Heart right ventricle (tissue), 16 donors: ENCODE results near the gene PIGN. TPM values are rescaled to one million over a fixed set of nuclear protein-coding genes. Genes with fewer than 3 reads are reported as not detected.

Experiments
- ATAC-seq, 8 donors: fragments of 200-7000 bp; cut with Tn5 transposase; one replicate each; pipeline ENCODE4 v1.9.1; 2020; ENCODE audit warnings: mild to moderate bottlenecking in 8 of 8, moderate library complexity in 8 of 8, moderate number of reproducible peaks in 1 of 8
- DNase-seq, 2 donors: peaks; one replicate each; pipeline ENCODE4 v3.0.0-alpha.2; 2020
- H3K27ac ChIP-seq, 10 donors: fragments of 200-600 bp; sonication (generic) in 2 of 10; one replicate each; pipeline versions ENCODE4 v1.5.0 to v1.8.0; 2020 to 2022; ENCODE audit warnings: mild to moderate bottlenecking in 3 of 10
- H3K27me3 ChIP-seq, 7 donors: fragments of 200-600 bp; one replicate each; pipeline ENCODE4 v1.8.0; 2021 to 2022; ENCODE audit warnings: mild to moderate bottlenecking in 2 of 7
- H3K36me3 ChIP-seq, 9 donors: fragments of 200-600 bp; sonication (generic) in 1 of 9; one replicate each; pipeline versions ENCODE4 v1.5.0 to v1.8.0; 2020 to 2022; ENCODE audit warnings: mild to moderate bottlenecking in 2 of 9
- H3K4me1 ChIP-seq, 9 donors: fragments of 200-600 bp; sonication (generic) in 1 of 9; one replicate each; pipeline versions ENCODE4 v1.5.0 to v1.8.0; 2020 to 2022; ENCODE audit warnings: mild to moderate bottlenecking in 4 of 9
- H3K4me3 ChIP-seq, 10 donors: fragments of 200-600 bp; sonication (generic) in 2 of 10; one replicate each; pipeline versions ENCODE4 v1.5.0 to v1.8.0; 2020 to 2022; ENCODE audit warnings: mild to moderate bottlenecking in 7 of 10, moderate library complexity in 2 of 10
- H3K9me3 ChIP-seq, 11 donors: fragments of 200-600 bp in 10 of 11; sonication (generic) in 2 of 11; one replicate each; pipeline versions ENCODE4 v1.5.0 to v1.8.0; 2013 to 2022; ENCODE audit warnings: mild to moderate bottlenecking in 2 of 11, control low read depth in 1 of 11, moderate library complexity in 1 of 11
- WGBS, 2 donors: extraction: QIAGEN DNeasy Blood & Tissue Kit; methylation state at CpG; one replicate each; pipeline ENCODE4 v1.1.7; 2013; ENCODE audit warnings: inconsistent platforms in 1 of 2; 5-methylcytosine and 5-hydroxymethylcytosine counted together
- intact Hi-C, 10 donors: fragments of 100-400 bp; cut with DNase I; formaldehyde crosslinking; loops; one replicate each; pipeline versions ENCODE4 v1.11.1 to v1.14.2; 2022
- polyA plus RNA-seq, 2 donors: library from polyadenylated mRNA; stranded (reverse); fragments of 200-250 nt; gene quantifications; one replicate each; pipeline ENCODE4 v1.2.3, GENCODE V29; 2013
- total RNA-seq, 10 donors: library from RNA; stranded (reverse); fragmentation: NEBNext Ultra II Directional in 3 of 10; extraction: Animal tissue kit (Norgen Biotek cat#: 25700) in 3 of 10; gene quantifications; one replicate each; pipeline versions ENCODE4 v1.2.1 to v1.2.4, GENCODE V29; 2021 to 2023
- TF ChIP-seq, protein P1 (sequence below), 9 donors: fragments of 200-600 bp; sonication (generic) in 2 of 9; IDR thresholded peaks; one replicate each; pipeline versions ENCODE4 v1.5.0 to v1.8.0; 2021 to 2022; ENCODE audit warnings: antibody characterized with exemption in 9 of 9, mild to moderate bottlenecking in 5 of 9, moderate library complexity in 1 of 9
- donor health status: Arrhythmogenic right ventricular cardiomyopathy.
- donor health status: ischemic (EF 13 %, LVEDD 7.1; RV severe dilation, severe dysfunction).
- donor health status: healthy with polysubstance abuse.
- donor health status: DM: no; HTN: yes; CAD: no.
- donor health status: DM: no; HTN: no; CAD: no.
- donor health status: ischemic (EF 25% LVEDD 6.9; RV normal size, moderate dysfunction).
- donor health status: ischemic (EF 25% LVEDD 5.7; RV mildly dilated, moderate dysfunction).
- donor health status: healthy.
- donor health status: DM: yes; HTN: yes; CAD: no.
- donor health status: Ischemic cardiomyopathy.
- donor health status: ischemic (EF 35%, LVEDD 5.7; RV mildly dilated, moderate dysfunction).
- donor health status: nonischemic (EF 11% LVEDD 7.7; RV severe dilation, severe dysfunction).
- donor health status: DM: yes; HTN: yes; CAD: no.
- donor health status: PGD.
- donor health status: ischemic (EF 29% LVEDD 5.4; RV normal size, mild dysfunction).
- donor health status: nonischemic (EF 23%, LVEDD 6.1; RV moderate dilation, normal function).

Gene PIGN
- total and polyA plus RNA-seq, 12 donors = 4.4 to 31.6 (median 19.7) TPM

GRCh38 chr18:62209046-62209445 is 22.2 kb upstream of the PIGN start:
- H3K27ac ChIP-seq = no peak overlapping the region
- intact Hi-C loops = no loop called here

DNA sequence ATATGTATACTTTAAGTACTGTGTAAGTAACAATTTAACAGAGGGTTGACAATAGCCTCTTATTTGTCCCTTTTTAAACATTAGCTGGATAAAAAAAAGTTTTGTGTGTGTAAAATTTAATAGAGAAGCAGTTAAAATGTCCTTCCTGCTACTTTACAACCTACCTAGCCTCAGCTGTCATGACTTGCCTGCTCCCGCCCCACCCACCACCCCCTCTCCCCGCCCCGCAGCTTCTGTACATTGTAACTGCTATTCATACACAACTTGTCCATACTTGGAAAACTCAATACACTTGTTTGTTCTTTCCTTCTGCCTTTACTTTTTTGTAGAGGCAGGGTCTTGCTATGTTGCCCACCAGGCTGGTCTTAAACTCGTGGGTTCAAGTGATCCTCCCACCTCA is 19.7 kb upstream of the PIGN start:
- Histone ChIP-seq H3K9me3 (no peaks in the 10 kb centered on the region), H3K4me3 (no peak overlapping the region), H3K27me3 (no peaks in the 10 kb centered on the region), H3K27ac (no peak overlapping the region), H3K36me3 (peaks cover 0 to 6% (median 0%) of the 10 kb centered on the region in 9 donors), H3K4me1 (peaks cover 0 to 14% (median 0%) of the 10 kb centered on the region in 9 donors)
- no peak for ATAC-seq
- no peak for DNase-seq
- intact Hi-C loops = no loop called here
- 96 to 99% methylated on average over 4 of the region's 4 CpGs for WGBS, 2 donors
- TF ChIP-seq, protein P1, sequence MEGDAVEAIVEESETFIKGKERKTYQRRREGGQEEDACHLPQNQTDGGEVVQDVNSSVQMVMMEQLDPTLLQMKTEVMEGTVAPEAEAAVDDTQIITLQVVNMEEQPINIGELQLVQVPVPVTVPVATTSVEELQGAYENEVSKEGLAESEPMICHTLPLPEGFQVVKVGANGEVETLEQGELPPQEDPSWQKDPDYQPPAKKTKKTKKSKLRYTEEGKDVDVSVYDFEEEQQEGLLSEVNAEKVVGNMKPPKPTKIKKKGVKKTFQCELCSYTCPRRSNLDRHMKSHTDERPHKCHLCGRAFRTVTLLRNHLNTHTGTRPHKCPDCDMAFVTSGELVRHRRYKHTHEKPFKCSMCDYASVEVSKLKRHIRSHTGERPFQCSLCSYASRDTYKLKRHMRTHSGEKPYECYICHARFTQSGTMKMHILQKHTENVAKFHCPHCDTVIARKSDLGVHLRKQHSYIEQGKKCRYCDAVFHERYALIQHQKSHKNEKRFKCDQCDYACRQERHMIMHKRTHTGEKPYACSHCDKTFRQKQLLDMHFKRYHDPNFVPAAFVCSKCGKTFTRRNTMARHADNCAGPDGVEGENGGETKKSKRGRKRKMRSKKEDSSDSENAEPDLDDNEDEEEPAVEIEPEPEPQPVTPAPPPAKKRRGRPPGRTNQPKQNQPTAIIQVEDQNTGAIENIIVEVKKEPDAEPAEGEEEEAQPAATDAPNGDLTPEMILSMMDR (IDR thresholded peaks at IDR 0.05) = no peak

More at GRCh38 chr18:62209046-62209445, 22.2 kb upstream of the PIGN start:
- Histone ChIP-seq H3K36me3 (peaks cover 0 to 29% (median 0%) of the 10 kb centered on the region in 9 donors), H3K27me3 (no peaks in the 10 kb centered on the region), H3K4me3 (no peak overlapping the region), H3K4me1 (peaks cover 0 to 14% (median 0%) of the 10 kb centered on the region in 9 donors), H3K9me3 (no peaks in the 10 kb centered on the region)
- no peak for DNase-seq
- TF ChIP-seq, protein P1 (IDR thresholded peaks at IDR 0.05) = no peak
- no peak for ATAC-seq

DNA sequence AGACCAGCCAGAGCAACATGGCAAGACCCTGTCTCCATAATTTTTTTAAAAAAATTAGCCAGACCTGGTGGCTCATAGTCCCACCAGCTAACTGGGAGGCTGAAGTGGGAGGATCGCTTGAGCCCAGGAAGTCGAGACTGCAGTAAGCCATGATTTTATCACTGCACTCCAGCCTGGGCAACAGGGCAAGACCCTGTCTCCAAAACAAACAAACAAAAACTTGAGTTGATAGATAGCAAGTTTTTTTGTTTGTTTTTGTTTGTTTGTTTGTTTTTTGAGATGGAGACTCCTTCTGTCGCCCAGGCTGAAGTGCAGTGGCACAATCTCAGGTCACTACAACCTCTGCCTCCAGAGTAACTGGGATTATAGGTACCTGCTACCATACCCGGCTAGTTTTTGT is 19.0 kb upstream of the PIGN start:
- no peak overlapping the region for H3K27ac ChIP-seq
- intact Hi-C loops = no loop called here
- WGBS, 2 donors = 96 to 98% methylated on average over 4 of the region's 4 CpGs
- peaks cover 0 to 14% (median 0%) of the 10 kb centered on the region in 9 donors for H3K4me1 ChIP-seq
- H3K36me3 ChIP-seq = no peaks in the 10 kb centered on the region
- H3K4me3 ChIP-seq = no peak overlapping the region
- TF ChIP-seq, protein P1 (IDR thresholded peaks at IDR 0.05) = no peak
- no peaks in the 10 kb centered on the region for H3K27me3 ChIP-seq
- ATAC-seq (no peak), DNase-seq (no peak)
- H3K9me3 ChIP-seq = no peaks in the 10 kb centered on the region

DNA sequence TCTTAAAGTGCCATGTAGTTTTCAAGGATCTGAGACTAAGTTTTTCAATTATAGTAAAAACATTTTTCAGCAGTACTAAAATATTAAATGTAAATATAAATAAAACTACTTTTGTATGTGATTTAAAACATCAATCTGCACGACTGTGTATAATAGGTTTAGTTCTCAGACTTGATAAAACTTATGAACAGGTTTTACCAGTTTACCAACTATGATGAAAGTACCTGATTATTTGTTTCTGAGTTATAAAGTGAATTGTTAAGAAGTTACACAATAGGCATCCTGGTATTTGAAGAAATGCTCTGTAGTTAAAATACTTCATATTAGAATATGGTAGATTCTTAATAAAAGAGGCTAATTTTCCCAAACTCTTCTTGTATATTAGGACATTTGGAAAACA is 15.0 kb upstream of the PIGN start:
- no peak for DNase-seq
- no peak overlapping the region for H3K27ac ChIP-seq
- H3K4me1 ChIP-seq = peaks cover 0 to 40% (median 13%) of the 10 kb centered on the region in 9 donors
- WGBS, 2 donors = 0 to 90% methylated on average over 1 of the region's 1 CpG
- no peak overlapping the region for H3K4me3 ChIP-seq
- TF ChIP-seq, protein P1 (IDR thresholded peaks at IDR 0.05) = no peak
- ATAC-seq = no peak
- H3K9me3 ChIP-seq = no peaks in the 10 kb centered on the region
- no peaks in the 10 kb centered on the region for H3K27me3 ChIP-seq
- intact Hi-C loops = no loop called here
- no peaks in the 10 kb centered on the region for H3K36me3 ChIP-seq
